Fibroblast of skin of left biceps (primary cell): ENCODE results near the gene MAP7.
"Not testable (repeated sequence)": the region's sequence is repeated elsewhere in the genome, so short reads cannot be mapped to it uniquely, and the experiment has no call there.

Experiments
- DNase-seq, 2 experiments: peaks; one replicate each; pipeline ENCODE4 v3.0.0-alpha.2; 2013; ENCODE audit warnings: low read depth in 2 of 2

Gene MAP7

GRCh38 chr6:136338486-136338885 lies 211.7 kb downstream of the MAP7 start:
- no peak for DNase-seq

GRCh38 chr6:136337606-136338005 lies 212.6 kb downstream of the MAP7 start:
- no peak for DNase-seq

GRCh38 chr6:136337121-136337520 lies 213.1 kb downstream of the MAP7 start:
- no peak for DNase-seq

DNA sequence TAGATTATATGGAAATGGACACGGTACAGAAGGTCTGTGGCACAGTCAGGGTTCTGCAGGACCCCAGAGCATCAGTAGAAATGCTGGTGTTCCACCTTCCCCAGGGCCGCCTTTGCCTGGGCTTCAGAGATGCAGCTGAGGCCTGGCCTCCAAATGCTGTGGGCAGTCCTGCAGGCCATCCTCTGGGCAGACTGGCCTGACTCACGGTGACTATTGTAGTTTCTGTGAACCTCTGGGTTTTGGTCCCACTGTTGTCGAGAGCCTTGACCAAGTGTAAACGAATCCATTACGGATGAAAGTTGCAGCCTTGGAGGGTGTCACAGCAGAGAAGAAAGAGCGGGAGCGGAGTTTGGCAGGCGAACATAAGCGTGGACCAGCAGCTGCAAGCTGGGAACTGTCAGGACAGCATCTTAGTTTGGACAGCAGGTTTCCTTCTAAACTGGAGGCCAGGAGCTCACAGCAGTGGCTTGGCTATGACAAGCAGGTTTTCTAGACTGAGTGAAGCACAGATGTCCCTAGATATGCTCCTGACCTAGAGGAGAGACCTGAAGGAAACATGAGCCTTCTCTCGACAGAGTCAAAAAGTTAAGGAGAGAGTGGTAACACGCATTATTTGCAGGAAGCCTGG lies 214.4 kb downstream of the MAP7 start:
- no peak for DNase-seq

DNA sequence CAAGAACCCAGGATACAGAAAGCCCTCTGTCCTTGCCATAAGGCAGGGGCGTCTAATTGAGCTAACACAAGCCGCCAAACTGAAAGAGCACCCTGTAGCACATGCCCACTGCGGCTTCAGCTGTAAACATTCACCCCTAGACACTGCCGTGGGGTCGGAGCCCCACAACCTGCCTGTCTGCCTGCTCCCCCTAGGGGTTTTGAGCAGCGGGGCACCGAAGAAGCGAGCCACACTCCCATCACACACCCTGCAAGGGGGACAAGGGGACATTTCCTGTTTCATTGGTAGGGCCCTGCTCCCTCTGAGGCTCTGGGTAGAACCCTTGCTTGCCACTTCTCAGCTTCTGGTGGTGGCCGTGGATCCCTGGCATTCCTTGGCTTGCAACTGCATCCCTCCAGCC lies 215.4 kb downstream of the MAP7 start:
- DNase-seq = no peak

DNA sequence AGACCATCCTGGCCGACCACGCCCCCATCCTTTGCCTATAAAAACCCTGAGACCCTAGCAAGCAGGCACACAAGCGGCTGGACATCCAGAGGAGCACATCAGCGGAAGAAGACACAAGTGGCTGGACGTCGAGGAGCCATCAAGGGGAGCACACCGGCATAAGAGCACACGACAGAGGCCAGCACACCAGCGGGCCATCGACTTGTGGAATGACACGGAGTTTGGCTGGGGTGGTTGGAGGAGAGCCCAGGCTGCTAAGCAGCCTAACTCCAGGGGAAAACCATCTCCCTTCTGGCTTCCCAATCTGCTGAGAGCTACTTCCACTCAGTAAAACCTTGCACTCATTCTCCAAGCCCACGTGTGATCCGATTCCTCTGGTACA lies 215.8 kb downstream of the MAP7 start:
- DNase-seq = no peak

DNA sequence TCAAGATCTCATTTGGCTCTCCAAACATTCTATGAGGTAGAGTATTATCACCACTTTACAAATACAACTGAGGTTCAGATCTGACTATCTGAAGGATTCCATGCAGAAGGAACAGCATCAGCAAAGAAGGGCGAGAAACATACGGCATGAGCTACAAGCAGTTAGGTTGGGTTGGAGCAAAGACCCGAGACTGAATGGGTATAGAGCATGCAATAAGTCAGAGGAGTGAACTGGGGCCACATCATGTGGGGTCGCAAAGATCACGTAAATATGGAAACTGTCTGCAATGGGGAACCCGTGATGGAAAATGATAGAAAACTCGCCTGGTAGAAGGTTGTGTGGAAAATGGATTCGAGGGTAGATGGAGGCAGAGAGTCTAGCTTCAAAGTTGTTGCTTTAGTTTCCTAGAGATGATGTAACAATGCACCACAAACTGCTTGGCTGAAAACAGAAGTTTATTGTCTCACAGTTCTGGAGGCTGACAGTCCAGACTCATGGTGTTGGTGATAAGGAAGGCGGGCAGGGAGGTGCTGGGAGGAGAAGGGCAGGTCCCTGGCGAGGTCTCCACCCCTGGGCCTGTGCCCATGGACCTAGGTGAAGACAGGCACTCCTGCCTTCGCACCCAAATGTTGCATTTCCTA lies 216.3 kb downstream of the MAP7 start:
- DNase-seq = no peak

DNA sequence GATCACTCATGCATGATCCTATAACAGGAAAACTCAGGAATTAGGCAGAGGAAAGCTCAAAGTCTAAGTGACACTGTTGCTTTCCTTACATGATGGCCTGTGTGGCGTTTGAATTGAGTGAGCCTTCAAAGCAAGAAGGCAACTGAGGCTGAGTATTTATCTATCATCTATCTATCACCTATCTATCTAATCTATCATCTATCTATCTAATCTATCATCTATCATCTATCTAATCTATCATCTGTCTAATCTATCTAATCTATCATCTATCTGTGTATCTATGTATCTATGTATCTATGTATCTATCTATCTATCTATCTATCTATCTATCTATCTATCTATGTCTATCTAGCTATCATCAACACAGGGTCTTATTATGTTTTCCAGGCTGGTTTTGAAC lies 218.8 kb downstream of the MAP7 start:
- no peak for DNase-seq

- no peak for DNase-seq
Observed at GRCh38 chr6:136330634-136331033, 219.6 kb downstream of the MAP7 start.

DNA sequence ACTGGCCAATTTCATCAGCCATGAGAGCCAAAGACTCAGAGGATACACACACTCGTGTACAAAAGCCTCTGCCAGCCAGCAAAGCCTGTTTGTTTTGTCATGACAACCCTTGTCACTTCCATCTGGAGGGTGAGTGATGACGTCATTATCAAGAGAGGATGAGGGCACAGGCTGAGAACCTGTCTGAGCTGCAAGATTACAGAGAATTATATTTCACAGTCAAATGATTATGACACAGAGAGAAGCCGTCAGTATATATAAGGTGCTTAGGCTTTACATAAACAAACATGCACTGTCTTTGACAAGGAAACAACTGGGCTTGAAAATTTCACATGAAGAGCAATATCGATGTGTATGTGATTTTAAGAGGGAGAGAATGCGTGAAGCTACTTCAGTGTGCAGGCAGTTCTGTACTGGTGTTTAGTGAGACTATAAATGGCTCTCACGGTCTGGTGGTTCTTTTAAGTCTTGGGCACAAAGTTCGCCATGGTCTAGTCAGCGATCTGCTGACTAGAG lies 224.1 kb downstream of the MAP7 start:
- no peak for DNase-seq

GRCh38 chr6:136324686-136325380 lies 225.4 kb downstream of the MAP7 start:
- no peak for DNase-seq

DNA sequence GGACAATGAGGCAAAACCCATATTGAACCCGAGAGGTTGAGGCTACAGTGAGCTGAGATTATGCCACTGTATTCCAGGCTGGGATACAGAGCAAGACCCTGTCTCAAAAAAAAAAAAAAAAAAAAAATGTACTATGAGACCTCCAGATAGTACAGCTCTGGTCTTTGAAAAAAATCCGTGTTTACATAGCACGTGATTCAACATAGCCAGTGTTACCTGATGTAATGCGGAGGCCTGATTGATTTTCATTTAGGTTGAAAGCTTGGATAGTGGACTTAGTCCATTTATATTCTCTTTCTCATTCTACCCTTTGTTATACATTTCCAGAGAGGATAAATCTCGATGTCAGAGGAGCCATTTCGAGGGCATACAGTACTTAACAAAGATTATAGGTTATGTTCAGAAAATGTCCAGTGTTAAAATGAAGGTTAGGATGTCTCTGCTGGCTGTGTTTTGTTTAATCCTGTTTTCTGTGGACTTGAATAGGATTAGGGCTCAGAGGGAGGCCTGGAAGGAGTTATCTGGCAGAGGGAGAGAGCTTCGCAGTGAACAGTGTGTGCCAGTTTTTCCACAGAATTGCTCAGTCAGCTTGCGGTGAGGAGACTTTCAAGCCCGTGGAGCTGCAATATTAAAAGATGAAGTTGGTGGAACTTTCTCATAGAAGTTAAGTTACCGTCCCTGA lies 226.7 kb downstream of the MAP7 start:
- DNase-seq = no peak

DNA sequence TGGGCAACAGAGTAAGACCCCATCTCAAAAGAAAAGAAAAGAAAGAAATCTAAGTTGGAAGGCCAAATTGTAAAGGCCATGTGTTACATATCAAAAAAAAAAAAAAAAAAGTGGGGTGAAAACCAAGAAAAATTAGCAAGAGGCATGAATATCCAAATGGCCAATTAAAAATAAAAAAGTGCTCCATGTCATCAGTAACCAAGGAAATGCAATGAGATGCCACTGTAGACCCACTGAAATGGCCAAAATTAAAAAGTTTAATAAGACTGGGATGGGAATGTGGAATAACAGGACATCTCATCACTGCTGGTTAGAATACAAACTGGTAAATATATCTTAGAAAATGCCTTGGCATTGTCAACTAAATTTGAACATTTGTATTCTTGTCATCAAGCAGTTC lies 230.5 kb downstream of the MAP7 start:
- no peak for DNase-seq

GRCh38 chr6:136318676-136319075 lies 231.5 kb downstream of the MAP7 start:
- DNase-seq = no peak

DNA sequence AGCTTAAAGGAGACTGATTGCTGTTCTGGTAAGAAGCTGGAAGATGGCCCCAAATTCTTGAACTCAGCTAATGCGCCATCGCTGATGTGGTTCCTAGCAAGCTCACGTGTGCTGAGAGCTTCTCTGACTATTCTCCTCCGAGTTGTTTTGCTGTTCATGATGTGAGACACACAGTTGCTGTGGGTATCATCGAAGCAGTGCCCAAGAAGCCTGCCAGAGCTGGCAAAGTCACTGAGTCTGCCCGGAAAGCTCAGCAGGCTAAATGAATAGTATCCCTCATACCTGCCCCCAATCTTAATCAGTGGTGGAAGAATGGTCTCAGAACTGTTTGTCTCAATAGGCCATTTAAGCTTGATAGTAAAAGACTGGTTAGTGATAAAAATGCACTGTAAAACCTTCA lies 232.3 kb downstream of the MAP7 start:
- DNase-seq = no peak

- peak; percentile 18 to 19 for DNase-seq
Observed at GRCh38 chr6:136317021-136317694, 233.1 kb downstream of the MAP7 start.

GRCh38 chr6:136315594-136315993 lies 234.6 kb downstream of the MAP7 start:
- no peak for DNase-seq

DNA sequence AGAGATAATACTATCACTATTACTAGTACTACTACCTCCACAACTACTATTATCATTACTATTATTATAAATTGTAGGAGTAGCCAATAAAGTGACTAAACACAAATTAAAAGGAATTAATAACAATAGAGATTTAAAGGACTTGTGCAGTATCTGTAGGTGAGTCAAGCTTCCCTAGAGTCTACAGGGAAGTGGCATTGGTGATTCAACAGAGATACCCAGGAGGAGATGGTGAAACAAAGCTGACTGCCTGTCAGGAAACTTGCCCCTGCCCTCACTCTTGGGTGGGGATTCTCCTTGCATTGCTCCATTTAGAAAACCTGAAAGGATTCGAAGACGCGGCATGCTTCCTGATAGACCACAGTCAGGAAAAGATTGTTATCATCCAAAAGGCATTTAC lies 237.2 kb downstream of the MAP7 start:
- DNase-seq = no peak

GRCh38 chr6:136309729-136310311 lies 240.4 kb downstream of the MAP7 start:
- no peak for DNase-seq

DNA sequence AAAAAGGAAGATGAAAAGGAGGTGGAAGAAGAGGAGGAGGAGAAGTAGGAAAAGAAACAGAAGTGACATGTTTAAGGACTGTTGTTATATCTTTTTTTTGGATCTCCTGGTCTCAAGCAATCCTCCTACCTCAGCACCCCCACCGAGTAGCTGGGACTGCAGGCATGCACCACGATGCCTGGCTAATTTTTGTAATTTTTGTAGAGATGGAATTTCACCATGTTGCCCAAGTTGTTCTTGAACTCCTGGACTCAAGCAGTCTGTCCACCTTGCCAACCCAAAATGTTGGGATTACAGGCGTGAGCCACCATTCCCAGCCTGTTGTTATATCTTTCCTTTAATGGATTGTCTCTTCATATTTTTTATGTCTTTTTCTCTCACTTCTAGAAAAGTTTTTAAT lies 241.1 kb downstream of the MAP7 start:
- no peak for DNase-seq

DNA sequence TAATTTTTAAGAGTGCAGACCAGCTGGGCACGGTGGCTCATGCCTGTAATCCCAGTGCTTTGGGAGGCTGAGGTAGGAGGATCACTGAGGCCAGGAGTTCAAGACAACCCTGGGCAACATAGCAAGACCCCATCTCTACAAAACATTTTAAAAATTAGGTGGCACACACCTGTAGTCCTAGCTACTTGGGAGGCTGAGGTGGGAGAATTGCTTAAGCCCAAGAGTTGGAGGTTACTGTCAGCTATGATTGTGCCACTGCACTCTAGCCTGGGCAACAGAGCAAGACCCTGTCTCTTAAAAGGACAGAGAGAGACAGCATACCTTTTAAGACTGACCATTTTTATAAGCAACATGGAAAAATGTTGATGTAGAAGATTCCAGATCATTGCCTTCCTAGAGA lies 241.8 kb downstream of the MAP7 start:
- DNase-seq = not testable (repeated sequence)

- no peak for DNase-seq
Observed at GRCh38 chr6:136307351-136307750, 242.9 kb downstream of the MAP7 start.
